ENCODE data around the gene SPATA46.

SPATA46 gene

GRCh38 chr1:162383516-162383915, 6.9 kb upstream of the SPATA46 start:
- TF ChIP-seq ZBTB11 (tag by site-specific recombination; conservative IDR thresholded peaks at IDR 0.05; ENCODE audit: low read depth) = no peak
- TF ChIP-seq ZNF404 (tag by site-specific recombination; IDR thresholded peaks at IDR 0.05) = no peak
- no peak for TF ChIP-seq ZNF24 (tag by site-specific recombination; IDR thresholded peaks at IDR 0.05)
- TF ChIP-seq ZNF121 (tag by site-specific recombination; IDR thresholded peaks at IDR 0.05) = no peak
- no peak for TF ChIP-seq ZNF341 (tag by site-specific recombination; IDR thresholded peaks at IDR 0.05; ENCODE audit: low read depth)
- TF ChIP-seq HOXC10 (CRISPR knock-in tag; IDR thresholded peaks at IDR 0.05) = no peak
- no peak for TF ChIP-seq ZNF843 (tag by site-specific recombination; IDR thresholded peaks at IDR 0.05)
- no peak for TF ChIP-seq ZNF184 (tag by site-specific recombination; IDR thresholded peaks at IDR 0.05)
- no peak for TF ChIP-seq INSM2 (tag by site-specific recombination; IDR thresholded peaks at IDR 0.05)
- no peak for TF ChIP-seq ZNF76 (tag by site-specific recombination; IDR thresholded peaks at IDR 0.05; ENCODE audit: borderline replicate concordance, low read depth)
- TF ChIP-seq ZNF23 (tag by site-specific recombination; IDR thresholded peaks at IDR 0.05; ENCODE audit: borderline replicate concordance) = no peak
- no peak for TF ChIP-seq OVOL3 (tag by site-specific recombination; IDR thresholded peaks at IDR 0.05)
- TF ChIP-seq ZXDB (tag by site-specific recombination; IDR thresholded peaks at IDR 0.05) = no peak
- no peak for TF ChIP-seq RBAK (tag by site-specific recombination; IDR thresholded peaks at IDR 0.05)
- TF ChIP-seq BCL11B (tag by site-specific recombination; IDR thresholded peaks at IDR 0.05; ENCODE audit: low read depth) = no peak
- TF ChIP-seq KLF1 (tag by site-specific recombination; IDR thresholded peaks at IDR 0.05) = no peak
- peaks cover 0 to 16% of the 10 kb centered on the region in 2 experiments; a peak in 1 of 3 replicates for H3K36me3 ChIP-seq (ENCODE audit: control insufficient read depth in 2 of 2, insufficient read depth in 1 of 2, low read length in 2 of 2)
- CTCF ChIA-PET = interaction anchor here (0.6 to 1.3 kb wide), 2 partner anchors 176 to 327 kb away, joined by 3 to 4 read pairs; no protein-coding TSS in a partner anchor
- POLR2A ChIA-PET = no interaction called here
- no peaks in the 10 kb centered on the region for H3K9me3 ChIP-seq (ENCODE audit: control insufficient read depth, insufficient read depth, low read depth, low read length)
- no peak overlapping the region for H3K27ac ChIP-seq (ENCODE audit: extremely low read depth, low read depth, low read length)
- H3K4me3 ChIP-seq (ENCODE audit: low read depth, low read length) = no peak overlapping the region
- H3K4me1 ChIP-seq (ENCODE audit: control insufficient read depth, insufficient read depth, low read length) = no peaks in the 10 kb centered on the region

GRCh38 chr1:162383091-162383490, 6.4 kb upstream of the SPATA46 start:
- TF ChIP-seq ZNF645 (tag by site-specific recombination; IDR thresholded peaks at IDR 0.05) (no peak), ZNF548 (tag by site-specific recombination; IDR thresholded peaks at IDR 0.05) (no peak), ZFP3 (tag by site-specific recombination; IDR thresholded peaks at IDR 0.05; ENCODE audit: low read depth) (no peak), ZNF2 (tag by site-specific recombination; IDR thresholded peaks at IDR 0.05) (no peak), RBAK (tag by site-specific recombination; IDR thresholded peaks at IDR 0.05) (no peak)
- CTCF ChIA-PET = interaction anchor here (0.8 to 1.3 kb wide), 3 partner anchors 8 to 327 kb away, joined by 3 to 4 read pairs (median 3); no protein-coding TSS in a partner anchor
- H3K4me3 ChIP-seq (ENCODE audit: low read depth, low read length) = no peak overlapping the region
- POLR2A ChIA-PET = no interaction called here
- H3K4me1 ChIP-seq (ENCODE audit: control insufficient read depth, insufficient read depth, low read length) = no peaks in the 10 kb centered on the region
- H3K36me3 ChIP-seq (ENCODE audit: control insufficient read depth in 2 of 2, insufficient read depth in 1 of 2, low read length in 2 of 2) = peaks cover 0 to 16% of the 10 kb centered on the region in 2 experiments; a peak in 1 of 3 replicates
- H3K9me3 ChIP-seq (ENCODE audit: control insufficient read depth, insufficient read depth, low read depth, low read length) = no peaks in the 10 kb centered on the region
- no peak overlapping the region for H3K27ac ChIP-seq (ENCODE audit: extremely low read depth, low read depth, low read length)

All from HEK293 (cell line).